Measurements from ENCODE around the gene UPF2.
A peak's percentile ranks its signal among the peaks of the same experiment; 100 is the strongest.

The UPF2 gene

DNA sequence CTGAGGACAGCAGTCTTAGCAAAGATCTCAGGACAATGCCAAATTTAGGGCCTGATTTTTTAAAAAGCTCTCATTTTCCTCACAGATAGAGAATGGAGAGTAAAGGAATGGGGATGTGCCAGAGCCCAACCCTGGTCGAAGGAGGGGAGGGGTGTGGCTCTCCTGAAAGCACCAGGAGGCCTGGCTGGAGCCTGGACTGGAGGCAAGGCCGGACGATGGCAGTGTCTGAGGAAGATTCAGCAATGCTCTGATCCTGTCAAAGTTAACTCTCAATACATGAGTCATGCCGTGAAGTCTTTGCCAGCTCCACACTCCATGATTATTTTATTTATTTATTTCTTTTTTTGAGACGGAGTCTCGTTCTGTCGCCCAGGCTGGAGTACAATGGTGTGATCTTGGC lies 108.3 kb downstream of the UPF2 start:
- TF ChIP-seq JUND (IDR thresholded peaks at IDR 0.05; ENCODE audit: low read depth): no peak
- in situ Hi-C loops (cut with HindIII; ENCODE audit: low pct_unique_long_range_greater_than_20kb, low sequenced_read_pairs): no loop called here
- DNase-seq (ENCODE audit: low read depth in 1 of 2, low spot score in 1 of 2): no peak

DNA sequence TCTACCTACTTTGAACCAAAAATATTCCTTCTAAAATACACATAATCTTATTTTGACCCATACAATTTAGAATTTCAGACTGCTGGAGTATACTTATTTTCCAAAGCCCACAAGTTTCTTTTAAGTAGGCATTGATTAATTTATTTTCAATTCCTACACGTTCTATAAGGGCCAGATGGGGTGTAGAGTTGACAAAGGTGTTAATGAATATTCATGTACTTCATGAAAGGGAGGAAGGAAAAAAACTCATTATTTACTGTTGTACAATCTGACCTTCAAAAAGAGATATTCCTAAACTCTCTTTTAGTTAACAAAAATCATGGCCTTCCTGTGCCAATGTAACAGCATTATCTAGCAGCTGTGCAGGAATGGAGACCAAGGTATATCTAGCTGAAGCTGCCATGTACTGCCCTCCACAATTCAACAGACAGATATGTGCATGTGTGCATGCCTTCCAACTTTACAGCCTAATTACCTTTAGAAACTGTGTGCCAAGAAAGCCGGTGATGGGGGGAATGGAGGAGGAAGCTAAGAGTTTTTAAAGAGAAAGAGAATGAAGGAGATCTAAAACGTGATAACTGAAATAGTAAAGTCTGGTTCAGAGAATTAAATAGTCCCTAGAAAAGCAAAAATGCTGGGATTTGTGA lies 108.9 kb downstream of the UPF2 start:
- no peak for TF ChIP-seq JUND (IDR thresholded peaks at IDR 0.05; ENCODE audit: low read depth)
- in situ Hi-C loops (cut with HindIII; ENCODE audit: low pct_unique_long_range_greater_than_20kb, low sequenced_read_pairs): no loop called here
- no peak for DNase-seq (ENCODE audit: low read depth in 1 of 2, low spot score in 1 of 2)

DNA sequence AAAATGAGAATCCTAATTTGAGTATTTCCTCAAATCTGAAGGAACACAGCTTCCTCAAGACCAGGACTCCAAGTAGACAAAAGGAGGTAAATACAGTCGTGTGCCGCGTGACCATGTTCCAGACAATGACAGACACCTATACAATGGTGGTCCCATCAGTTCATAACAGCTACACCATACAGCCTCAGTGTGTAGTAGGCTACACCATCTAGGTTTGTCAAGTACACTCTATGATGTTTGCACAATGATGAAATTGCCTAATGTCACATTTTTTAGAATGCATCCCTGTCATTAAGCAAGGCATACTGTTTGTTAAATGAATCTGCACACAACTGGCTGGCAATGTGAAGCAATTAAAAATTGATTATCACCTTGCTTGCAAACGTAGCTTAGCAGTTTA lies 111.6 kb downstream of the UPF2 start:
- in situ Hi-C loops (cut with HindIII; ENCODE audit: low pct_unique_long_range_greater_than_20kb, low sequenced_read_pairs): no loop called here
- no peak for DNase-seq (ENCODE audit: low read depth in 1 of 2, low spot score in 1 of 2)
- no peak for TF ChIP-seq JUND (IDR thresholded peaks at IDR 0.05; ENCODE audit: low read depth)

DNA sequence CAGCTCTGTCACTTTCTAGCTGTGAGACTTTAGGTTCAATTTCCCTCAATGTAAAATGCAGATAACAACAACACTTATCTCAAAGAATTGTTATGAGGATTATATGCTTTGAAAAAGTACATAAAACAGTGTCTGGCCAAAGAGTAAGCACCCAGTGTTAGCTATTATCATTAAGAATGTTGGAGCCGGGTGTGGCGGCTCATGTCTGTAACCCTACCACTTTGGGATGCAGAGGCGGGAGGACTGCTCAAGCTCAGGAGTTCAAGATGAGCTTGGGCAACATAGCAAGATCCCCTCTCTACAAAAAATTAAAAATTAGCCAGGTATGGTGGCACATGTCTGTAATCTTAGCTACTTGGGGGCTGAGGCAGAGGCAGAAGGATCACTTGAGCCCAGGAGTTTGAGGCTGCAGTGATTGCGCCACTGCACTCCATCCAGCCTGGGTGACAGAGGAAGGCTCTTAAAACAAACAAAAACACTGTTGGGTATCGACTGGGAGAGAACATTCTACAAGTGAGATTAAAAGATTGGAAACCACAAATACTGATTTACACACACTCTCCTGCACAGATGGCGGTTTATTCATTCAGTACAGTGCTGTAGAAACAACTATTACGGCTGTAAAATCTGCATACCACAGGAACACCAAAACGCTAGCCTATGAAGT lies 112.2 kb downstream of the UPF2 start:
- no peak for TF ChIP-seq JUND (IDR thresholded peaks at IDR 0.05; ENCODE audit: low read depth)
- in situ Hi-C loops (cut with HindIII; ENCODE audit: low pct_unique_long_range_greater_than_20kb, low sequenced_read_pairs): no loop called here

DNA sequence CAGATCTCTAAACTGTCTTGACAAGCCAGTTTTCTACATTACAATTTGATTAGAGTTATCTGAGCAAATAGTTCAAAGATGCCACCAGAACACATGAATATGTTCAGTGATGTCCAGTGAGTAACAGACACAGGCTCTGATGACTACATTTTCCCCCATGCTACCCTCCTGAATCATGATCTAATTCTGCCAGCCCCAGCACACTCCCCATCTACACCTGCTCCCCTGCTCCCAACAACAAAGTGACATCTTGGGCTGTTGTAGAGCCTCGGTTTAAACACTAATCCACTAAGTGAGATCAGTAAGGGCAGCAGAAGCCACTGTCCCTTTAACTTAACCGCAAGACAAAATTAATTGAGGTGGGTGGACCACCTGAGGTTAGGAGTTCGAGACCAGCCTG lies 114.9 kb downstream of the UPF2 start:
- TF ChIP-seq JUND (IDR thresholded peaks at IDR 0.05; ENCODE audit: low read depth): no peak
- in situ Hi-C loops (cut with HindIII; ENCODE audit: low pct_unique_long_range_greater_than_20kb, low sequenced_read_pairs): no loop called here
- DNase-seq (ENCODE audit: low read depth in 1 of 2, low spot score in 1 of 2): no peak

More for the DNA sequence above, 112.2 kb downstream of the UPF2 start:
- DNase-seq (ENCODE audit: low read depth in 1 of 2, low spot score in 1 of 2): no peak

DNA sequence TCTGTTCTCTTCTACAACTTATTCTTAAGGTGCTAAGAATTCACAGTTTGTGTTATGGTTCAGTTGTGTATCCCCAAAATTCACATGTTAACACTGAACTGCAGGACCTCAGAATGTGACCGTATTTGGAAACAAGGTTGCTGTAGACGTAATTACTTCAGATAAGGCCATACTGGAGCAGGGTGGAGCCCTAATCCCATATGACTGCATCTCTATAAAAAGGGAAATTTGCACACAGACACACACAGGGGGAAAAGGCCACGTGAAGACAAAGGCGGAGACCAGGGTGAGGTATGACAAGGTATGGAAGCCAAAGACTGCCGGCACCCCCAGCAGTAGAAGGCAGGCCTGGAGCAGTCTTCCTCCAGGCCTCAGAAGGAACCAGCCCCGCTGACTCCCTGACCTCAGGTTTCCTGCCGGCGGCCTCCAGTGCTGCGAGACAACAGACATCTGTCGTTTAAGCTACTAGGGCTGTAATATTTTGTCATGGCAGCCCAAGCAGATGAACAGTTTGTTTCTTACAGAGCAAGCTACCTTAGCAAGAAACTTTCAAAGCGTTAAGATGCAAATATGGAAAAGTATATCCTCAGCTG lies 120.7 kb downstream of the UPF2 start:
- no peak for DNase-seq (ENCODE audit: low read depth in 1 of 2, low spot score in 1 of 2)
- in situ Hi-C loops (cut with HindIII; ENCODE audit: low pct_unique_long_range_greater_than_20kb, low sequenced_read_pairs): no loop called here
- no peak for TF ChIP-seq JUND (IDR thresholded peaks at IDR 0.05; ENCODE audit: low read depth)

DNA sequence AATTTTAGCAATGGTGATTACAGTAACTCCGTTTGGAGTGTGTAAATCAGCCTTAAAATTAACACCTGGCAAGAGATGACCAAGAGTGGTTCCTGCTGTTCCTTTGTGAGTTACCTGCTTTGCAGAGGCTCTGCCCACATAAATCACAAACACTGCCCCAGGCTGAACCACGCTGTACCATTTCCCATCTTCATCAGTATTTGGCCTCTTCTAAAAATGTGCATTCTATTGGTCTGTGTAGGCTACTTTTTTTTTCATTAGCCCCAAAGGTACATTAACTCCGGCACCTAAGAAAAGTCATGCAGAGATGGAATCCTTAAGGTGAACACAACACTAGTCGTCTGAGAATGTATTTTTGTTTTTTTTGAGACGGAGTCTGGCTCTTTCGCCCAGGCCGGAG lies 123.3 kb downstream of the UPF2 start:
- no peak for DNase-seq (ENCODE audit: low read depth in 1 of 2, low spot score in 1 of 2)
- TF ChIP-seq JUND (IDR thresholded peaks at IDR 0.05; ENCODE audit: low read depth): no peak
- in situ Hi-C loops (cut with HindIII; ENCODE audit: low pct_unique_long_range_greater_than_20kb, low sequenced_read_pairs): no loop called here

DNA sequence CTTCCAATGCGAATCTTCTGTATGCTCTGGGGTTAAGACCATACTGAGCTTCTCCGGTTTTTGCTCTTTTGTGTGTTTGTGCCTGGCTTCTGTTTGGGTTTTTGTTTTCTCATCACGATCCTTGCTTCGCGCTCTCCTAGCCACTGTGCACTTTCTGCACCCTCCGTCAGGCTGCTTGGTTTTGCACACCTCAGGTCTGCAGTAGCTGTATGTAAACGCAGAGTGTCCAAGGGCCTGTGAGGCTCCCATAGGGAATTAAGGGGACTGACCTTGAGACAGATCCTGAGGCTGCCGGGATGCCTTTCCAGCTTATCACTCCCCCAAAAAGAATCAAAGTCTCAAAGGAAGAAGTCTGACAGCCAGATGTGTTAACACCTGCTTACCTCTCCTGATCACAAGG lies 124.2 kb downstream of the UPF2 start:
- TF ChIP-seq JUND (IDR thresholded peaks at IDR 0.05; ENCODE audit: low read depth): no peak
- no peak for DNase-seq (ENCODE audit: low read depth in 1 of 2, low spot score in 1 of 2)
- in situ Hi-C loops (cut with HindIII; ENCODE audit: low pct_unique_long_range_greater_than_20kb, low sequenced_read_pairs): no loop called here

DNA sequence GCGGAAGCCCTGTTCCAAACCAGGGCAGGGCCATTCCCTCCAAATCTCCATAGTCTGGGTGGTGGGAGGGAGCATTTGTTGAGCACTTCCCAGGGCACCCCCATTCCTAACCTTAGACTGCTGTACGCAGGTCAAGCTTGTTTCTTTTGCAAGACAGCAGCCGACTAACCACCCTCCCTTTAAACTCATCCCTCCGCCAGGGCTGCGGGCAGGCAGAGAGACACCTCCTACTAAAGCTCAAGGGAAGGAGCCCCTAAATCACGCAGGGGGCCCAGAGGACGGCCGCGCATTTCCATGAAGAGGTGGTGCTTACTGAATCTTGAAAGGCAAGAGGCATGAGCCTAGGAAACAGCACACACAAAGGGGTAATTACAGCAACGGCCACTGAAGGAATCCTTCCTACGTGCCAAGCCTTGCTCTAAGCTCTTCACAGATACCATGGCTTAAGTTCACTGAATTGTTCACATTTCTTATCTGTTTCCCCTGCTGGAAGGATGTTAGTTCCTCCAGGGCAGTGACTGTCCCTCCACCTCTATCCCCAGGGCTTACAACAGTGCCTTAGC lies 129.4 kb downstream of the UPF2 start:
- peak in 1 of 2 experiments; percentile 19 for DNase-seq (ENCODE audit: low read depth in 1 of 2, low spot score in 1 of 2)
- no peak for TF ChIP-seq JUND (IDR thresholded peaks at IDR 0.05; ENCODE audit: low read depth)
- in situ Hi-C loops (cut with HindIII; ENCODE audit: low pct_unique_long_range_greater_than_20kb, low sequenced_read_pairs): no loop called here

DNA sequence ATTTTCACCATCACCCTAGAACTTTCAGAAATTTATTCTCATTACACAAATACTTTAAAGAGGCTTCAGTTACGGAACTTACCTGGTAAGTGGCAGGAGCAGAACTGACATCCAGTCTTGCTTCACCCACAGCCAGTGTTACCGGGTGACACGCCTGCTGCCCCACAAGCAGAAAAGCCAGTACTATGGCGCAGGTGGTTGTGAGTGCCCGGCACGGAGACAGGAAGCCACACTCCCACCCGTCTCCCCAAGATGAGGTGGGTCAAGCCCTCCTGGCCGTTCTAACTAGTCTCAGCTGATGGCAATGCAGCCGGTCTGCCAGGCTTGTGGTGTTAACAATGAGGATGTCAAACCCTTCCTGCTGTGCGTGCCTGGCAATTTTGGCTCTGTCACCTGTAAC lies 132.5 kb downstream of the UPF2 start:
- no peak for TF ChIP-seq JUND (IDR thresholded peaks at IDR 0.05; ENCODE audit: low read depth)
- in situ Hi-C loops (cut with HindIII; ENCODE audit: low pct_unique_long_range_greater_than_20kb, low sequenced_read_pairs): no loop called here
- DNase-seq (ENCODE audit: low read depth in 1 of 2, low spot score in 1 of 2): no peak

DNA sequence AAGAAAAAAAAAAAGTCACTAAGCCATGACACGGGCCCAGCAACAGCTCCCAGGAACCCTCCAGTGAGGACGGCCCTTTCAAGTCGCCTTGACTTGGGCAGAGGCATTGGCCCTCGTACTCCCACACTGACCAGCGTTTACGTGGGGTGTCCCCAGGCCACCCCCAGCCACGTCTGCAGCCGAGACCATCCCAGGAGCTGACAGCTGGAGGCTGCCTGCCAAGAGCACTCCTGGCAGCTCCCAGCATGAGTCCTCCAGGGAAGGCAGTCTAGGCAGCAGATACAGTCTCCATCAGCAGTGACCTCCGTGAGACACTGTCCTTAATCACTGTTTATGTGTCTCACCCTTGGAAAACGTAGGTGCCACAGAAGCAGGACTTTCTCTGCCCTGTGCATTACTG lies 133.0 kb downstream of the UPF2 start:
- no peak for DNase-seq (ENCODE audit: low read depth in 1 of 2, low spot score in 1 of 2)
- TF ChIP-seq JUND (IDR thresholded peaks at IDR 0.05; ENCODE audit: low read depth): no peak
- in situ Hi-C loops (cut with HindIII; ENCODE audit: low pct_unique_long_range_greater_than_20kb, low sequenced_read_pairs): no loop called here

DNA sequence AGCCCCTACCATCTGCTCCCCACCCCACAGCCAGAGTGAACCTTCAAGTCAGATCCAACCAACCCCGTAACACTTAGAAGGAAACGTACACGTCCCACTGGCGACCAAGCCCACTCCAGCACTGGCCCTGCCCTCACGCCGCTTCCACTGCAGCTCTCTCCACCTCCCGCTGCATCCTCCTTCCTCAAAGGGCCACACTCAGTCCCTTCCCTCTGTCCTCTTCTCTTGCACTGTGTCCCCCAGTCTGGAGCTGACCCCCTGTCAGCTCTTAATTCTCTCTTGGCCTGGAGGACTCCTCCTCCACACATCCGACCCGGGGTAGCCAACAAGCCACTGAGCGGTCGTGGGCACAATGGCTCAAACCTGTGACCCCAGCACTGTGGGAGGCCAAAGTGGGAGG lies 133.6 kb downstream of the UPF2 start:
- no peak for TF ChIP-seq JUND (IDR thresholded peaks at IDR 0.05; ENCODE audit: low read depth)
- DNase-seq (ENCODE audit: low read depth in 1 of 2, low spot score in 1 of 2): no peak
- in situ Hi-C loops (cut with HindIII; ENCODE audit: low pct_unique_long_range_greater_than_20kb, low sequenced_read_pairs): no loop called here

DNA sequence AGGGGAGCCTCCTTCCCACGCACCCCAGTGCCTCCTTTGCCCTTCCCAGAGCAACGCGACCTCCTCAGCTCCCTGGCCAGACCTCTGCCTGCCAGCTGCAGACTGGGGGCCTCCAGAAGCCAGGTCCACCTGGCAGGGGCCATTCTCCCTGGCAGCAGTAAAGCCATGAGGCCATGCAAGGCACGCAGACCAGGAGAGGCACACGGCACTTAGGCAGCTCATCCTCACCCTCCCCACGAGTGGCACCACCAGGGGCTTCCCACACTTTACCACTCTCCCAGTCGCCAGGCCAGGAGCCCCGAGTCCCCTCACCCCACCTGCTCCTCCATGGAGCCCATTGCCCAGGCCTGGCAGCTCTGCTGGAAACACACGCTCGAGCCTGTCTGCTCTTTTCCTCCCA lies 134.1 kb downstream of the UPF2 start:
- in situ Hi-C loops (cut with HindIII; ENCODE audit: low pct_unique_long_range_greater_than_20kb, low sequenced_read_pairs): no loop called here
- no peak for DNase-seq (ENCODE audit: low read depth in 1 of 2, low spot score in 1 of 2)
- no peak for TF ChIP-seq JUND (IDR thresholded peaks at IDR 0.05; ENCODE audit: low read depth)

All from T47D (cell line).